GM12878 (cell line): ENCODE data around the gene CD38. TPM values are rescaled to one million over a fixed set of nuclear protein-coding genes. Genes with fewer than 3 reads are reported as not detected.

ENCODE experiments used
- ATAC-seq: fragments of 200-7000 bp; cut with Tn5 transposase; 3 replicates; pipeline ENCODE4 v1.9.1; 2020; ENCODE audit warnings: mild to moderate bottlenecking, moderate library complexity
- BruUV-seq: library from RNA; stranded (reverse); fragments of 400-500 nt; replicated peaks from 2 replicates; lab custom pipeline; 2021; lab: Mats Ljungman, UMichigan
- CTCF ChIA-PET: fragments of 300-600 bp; sonication (Branson Sonifier 250); formaldehyde crosslinking; extraction: SDS; loops from one replicate; lab custom pipeline; 2021; ENCODE audit warnings: inconsistent platforms; lab: Yijun Ruan, JAX
- POLR2A ChIA-PET: fragments of 350-600 bp; formaldehyde crosslinking; extraction: SDS; loops from one replicate; lab custom pipeline; 2021; ENCODE audit warnings: inconsistent platforms; lab: Charles Lee
- RAD21 ChIA-PET: fragments of 300-600 bp; sonication (Branson Sonifier 250); formaldehyde crosslinking; loops from one replicate; lab custom pipeline; 2023; ENCODE audit warnings: antibody characterized with exemption; ENCODE audit not compliant: unreplicated experiment; lab: Charles Lee
- SMC1A ChIA-PET: fragments of 300-600 bp; sonication (Branson Sonifier 250); formaldehyde crosslinking; loops from one replicate; lab custom pipeline; 2023; ENCODE audit not compliant: unreplicated experiment, uncharacterized antibody; lab: Charles Lee
- DNase-seq: peaks from one replicate; pipeline ENCODE4 v3.0.0-alpha.2; 2011; ENCODE audit warnings: low read depth, low spot score
- FAIRE-seq: peaks from 3 replicates; lab custom pipeline; 2011; peaks lifted over from hg19 to GRCh38; lab: Jason Lieb, UNC
- H2AFZ ChIP-seq: 2 replicates; pipeline ENCODE4 v1.6.0; 2011; ENCODE audit warnings: low read depth, low read length, control low read depth; ENCODE audit not compliant: control insufficient read depth
- H3K27ac ChIP-seq: 2 replicates; pipeline ENCODE4 v1.5.1; 2011; ENCODE audit warnings: control low read depth; ENCODE audit not compliant: control insufficient read depth, insufficient read depth
- H3K27me3 ChIP-seq, 2 experiments: replicated peaks in 1 of 2; 2 replicates each; pipeline versions ENCODE4 v1.6.0 to v1.6.1; 2011; ENCODE audit warnings: low read length in 1 of 2; ENCODE audit not compliant: control insufficient read depth in 2 of 2, insufficient read depth in 2 of 2
- H3K36me3 ChIP-seq, 2 experiments: 2 replicates each; pipeline ENCODE4 v1.5.1; 2011; ENCODE audit warnings: low read length in 1 of 2; ENCODE audit not compliant: control insufficient read depth in 2 of 2, insufficient read depth in 2 of 2
- H3K4me1 ChIP-seq: 2 replicates; pipeline ENCODE4 v1.6.1; 2011; ENCODE audit warnings: mild to moderate bottlenecking, low read length, moderate library complexity, mixed read lengths; ENCODE audit not compliant: control insufficient read depth, insufficient read depth
- H3K4me2 ChIP-seq: 2 replicates; pipeline ENCODE4 v1.6.0; 2011; ENCODE audit warnings: control low read depth; ENCODE audit not compliant: control insufficient read depth, insufficient read depth
- H3K4me3 ChIP-seq: fragments of 200-600 bp; sonication (generic); 2 replicates; pipeline ENCODE4 v1.5.1; 2016
- H3K79me2 ChIP-seq: 2 replicates; pipeline ENCODE4 v1.6.0; 2011; ENCODE audit warnings: low read length; ENCODE audit not compliant: control insufficient read depth, insufficient read depth
- H3K9ac ChIP-seq: 2 replicates; pipeline ENCODE4 v1.8.0; 2011; ENCODE audit warnings: low read length, control low read depth, mixed read lengths; ENCODE audit not compliant: control insufficient read depth, insufficient read depth
- H3K9me3 ChIP-seq: replicated peaks from 3 replicates; pipeline ENCODE4 v1.5.1; 2011; ENCODE audit warnings: mild to moderate bottlenecking, low read length; ENCODE audit not compliant: control insufficient read depth, insufficient read depth
- H4K20me1 ChIP-seq: 2 replicates; pipeline ENCODE4 v1.6.0; 2011; ENCODE audit not compliant: control insufficient read depth, insufficient read depth
- FOS ChIP-seq: IDR thresholded peaks from 3 replicates; pipeline ENCODE4 v1.6.1; 2011; ENCODE audit warnings: borderline replicate concordance; ENCODE audit not compliant: insufficient read length; ENCODE audit errors: extremely low read depth
- IKZF2 ChIP-seq, 2 experiments: fragments of 450-650 bp; IDR thresholded peaks; 2 replicates each; pipeline ENCODE4 v1.6.1; 2017; ENCODE audit warnings: mild to moderate bottlenecking in 2 of 2, moderate library complexity in 2 of 2
- IRF4 ChIP-seq: IDR thresholded peaks from 2 replicates; pipeline ENCODE4 v1.6.1; 2011; ENCODE audit warnings: low read depth, low read length
- WGBS: methylation state at CpG from one replicate; pipeline ENCODE4 v1.1.6; 2016; ENCODE audit warnings: low lambda C conversion rate; ENCODE audit not compliant: insufficient replicate concordance, insufficient coverage; ENCODE audit errors: missing lambda C conversion rate; 5-methylcytosine and 5-hydroxymethylcytosine counted together
- in situ Hi-C: fragments of 300-500 bp; cut with MboI; formaldehyde crosslinking; loops from 9 replicates; pipeline ENCODE4 v1.14.3; 2018; ENCODE audit warnings: mixed read lengths
- intact Hi-C: fragments of 100-400 bp; cut with micrococcal nuclease; formaldehyde crosslinking; loops from one replicate; pipeline ENCODE4 v1.14.2; 2022; ENCODE audit not compliant: unreplicated experiment
- polyA plus RNA-seq, 11 experiments: library from polyadenylated mRNA; depleted of rRNA in 4 of 11; unstranded in 6 of 11; stranded (reverse) in 5 of 11; fragments of >200 nt; fragmentation: Nextera tagmentation in 4 of 11; fragmentation: Illumina TruSeq in 1 of 11; extraction: Ambion mirVana in 4 of 11; extraction: Trizol in 1 of 11; gene quantifications; 1 replicate in 1 of 11; 2 replicates in 10 of 11; pipeline versions ENCODE4 v1.2.1 to v1.2.3, GENCODE V29; 2011 to 2016; ENCODE audit warnings: inconsistent platforms in 2 of 11, missing spikeins in 2 of 11, low read depth in 1 of 11
- total RNA-seq, 4 experiments: library from RNA; depleted of rRNA in 3 of 4; stranded (reverse); fragments of >200 nt in 3 of 4; fragmentation: Illumina TruSeq in 1 of 4; extraction: Trizol in 1 of 4; gene quantifications; 2 replicates each; pipeline versions ENCODE4 v1.2.1 to v1.2.3, GENCODE V29; 2013 to 2021
- TF ChIP-seq, protein P1 (sequence below): fragments of 450-650 bp; IDR thresholded peaks from 2 replicates; pipeline ENCODE4 v1.6.1; 2016; ENCODE audit warnings: mild to moderate bottlenecking, moderate library complexity, borderline replicate concordance
- TF ChIP-seq, protein P2 (sequence below): IDR thresholded peaks from 2 replicates; pipeline ENCODE4 v1.6.1; 2011; ENCODE audit warnings: mild to moderate bottlenecking, low read depth, low read length, moderate library complexity; ENCODE audit not compliant: insufficient replicate concordance

Gene CD38
- total and polyA plus RNA-seq, 10 of the 15 experiments (the other 5 are each of a cell fraction or from before 2014, with no cell fraction given): 3.5 to 39.8 (median 12.7) TPM

DNA sequence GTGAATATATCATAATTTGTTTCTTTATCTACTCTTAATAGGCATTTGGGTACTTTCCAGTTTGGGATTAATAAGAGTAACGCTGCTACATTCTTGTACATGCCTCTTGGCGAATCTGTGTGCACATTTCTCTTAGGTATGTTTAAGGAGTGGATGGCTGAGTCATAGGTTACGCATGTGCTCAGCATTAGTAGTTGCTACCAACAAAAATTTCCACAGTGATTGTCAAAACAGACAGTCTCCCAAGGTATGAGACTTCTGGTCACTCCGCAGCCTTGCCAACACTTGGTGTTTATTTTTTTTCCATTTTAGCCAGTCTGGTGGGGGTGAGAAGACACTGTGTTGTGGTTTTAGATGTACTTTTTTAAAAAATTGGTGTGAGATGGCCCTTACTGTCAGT is 115.8 kb downstream of the CD38 start:
- ChIA-PET POLR2A (interaction anchor here (0.6 kb wide), 1 partner anchor 155 kb away, joined by 3 read pairs; no protein-coding TSS in a partner anchor), RAD21 (interaction anchor here (0.8 kb wide), 1 partner anchor 11 kb away, joined by 3 read pairs; no protein-coding TSS in a partner anchor), SMC1A (interaction anchor here (4.0 kb wide), 1 partner anchor 11 kb away, joined by 26 read pairs; no protein-coding TSS in a partner anchor), CTCF (interaction anchor here (1.4 kb wide), 1 partner anchor 11 kb away, joined by 8 read pairs; no protein-coding TSS in a partner anchor)
- peaks cover 13% of the 10 kb centered on the region; the same call in 1 of the 2 replicates for H3K4me1 ChIP-seq
- no TSS peak for BruUV-seq
- H3K27me3 ChIP-seq: no peaks in the 10 kb centered on the region
- in situ Hi-C loops (no loop called here), intact Hi-C loops (no loop called here)
- no peak for FAIRE-seq
- ATAC-seq: no peak
- no peak overlapping the region for H3K9ac ChIP-seq
- H2AFZ ChIP-seq: no peak overlapping the region
- H3K4me2 ChIP-seq: no peak overlapping the region
- H3K79me2 ChIP-seq: no peaks in the 10 kb centered on the region
- H4K20me1 ChIP-seq: no peaks in the 10 kb centered on the region
- TF ChIP-seq, protein P1, sequence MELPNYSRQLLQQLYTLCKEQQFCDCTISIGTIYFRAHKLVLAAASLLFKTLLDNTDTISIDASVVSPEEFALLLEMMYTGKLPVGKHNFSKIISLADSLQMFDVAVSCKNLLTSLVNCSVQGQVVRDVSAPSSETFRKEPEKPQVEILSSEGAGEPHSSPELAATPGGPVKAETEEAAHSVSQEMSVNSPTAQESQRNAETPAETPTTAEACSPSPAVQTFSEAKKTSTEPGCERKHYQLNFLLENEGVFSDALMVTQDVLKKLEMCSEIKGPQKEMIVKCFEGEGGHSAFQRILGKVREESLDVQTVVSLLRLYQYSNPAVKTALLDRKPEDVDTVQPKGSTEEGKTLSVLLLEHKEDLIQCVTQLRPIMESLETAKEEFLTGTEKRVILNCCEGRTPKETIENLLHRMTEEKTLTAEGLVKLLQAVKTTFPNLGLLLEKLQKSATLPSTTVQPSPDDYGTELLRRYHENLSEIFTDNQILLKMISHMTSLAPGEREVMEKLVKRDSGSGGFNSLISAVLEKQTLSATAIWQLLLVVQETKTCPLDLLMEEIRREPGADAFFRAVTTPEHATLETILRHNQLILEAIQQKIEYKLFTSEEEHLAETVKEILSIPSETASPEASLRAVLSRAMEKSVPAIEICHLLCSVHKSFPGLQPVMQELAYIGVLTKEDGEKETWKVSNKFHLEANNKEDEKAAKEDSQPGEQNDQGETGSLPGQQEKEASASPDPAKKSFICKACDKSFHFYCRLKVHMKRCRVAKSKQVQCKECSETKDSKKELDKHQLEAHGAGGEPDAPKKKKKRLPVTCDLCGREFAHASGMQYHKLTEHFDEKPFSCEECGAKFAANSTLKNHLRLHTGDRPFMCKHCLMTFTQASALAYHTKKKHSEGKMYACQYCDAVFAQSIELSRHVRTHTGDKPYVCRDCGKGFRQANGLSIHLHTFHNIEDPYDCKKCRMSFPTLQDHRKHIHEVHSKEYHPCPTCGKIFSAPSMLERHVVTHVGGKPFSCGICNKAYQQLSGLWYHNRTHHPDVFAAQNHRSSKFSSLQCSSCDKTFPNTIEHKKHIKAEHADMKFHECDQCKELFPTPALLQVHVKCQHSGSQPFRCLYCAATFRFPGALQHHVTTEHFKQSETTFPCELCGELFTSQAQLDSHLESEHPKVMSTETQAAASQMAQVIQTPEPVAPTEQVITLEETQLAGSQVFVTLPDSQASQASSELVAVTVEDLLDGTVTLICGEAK: no peak
- TF ChIP-seq FOS (no peak), IRF4 (no peak), IKZF2 (IDR thresholded peaks at IDR 0.05) (no peak)
- TF ChIP-seq, protein P2, sequence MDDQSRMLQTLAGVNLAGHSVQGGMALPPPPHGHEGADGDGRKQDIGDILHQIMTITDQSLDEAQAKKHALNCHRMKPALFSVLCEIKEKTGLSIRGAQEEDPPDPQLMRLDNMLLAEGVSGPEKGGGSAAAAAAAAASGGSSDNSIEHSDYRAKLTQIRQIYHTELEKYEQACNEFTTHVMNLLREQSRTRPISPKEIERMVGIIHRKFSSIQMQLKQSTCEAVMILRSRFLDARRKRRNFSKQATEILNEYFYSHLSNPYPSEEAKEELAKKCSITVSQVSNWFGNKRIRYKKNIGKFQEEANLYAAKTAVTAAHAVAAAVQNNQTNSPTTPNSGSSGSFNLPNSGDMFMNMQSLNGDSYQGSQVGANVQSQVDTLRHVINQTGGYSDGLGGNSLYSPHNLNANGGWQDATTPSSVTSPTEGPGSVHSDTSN: no peak
- no peaks in the 10 kb centered on the region for H3K36me3 ChIP-seq
- no peak overlapping the region for H3K4me3 ChIP-seq
- no peak for DNase-seq
- no peak overlapping the region for H3K27ac ChIP-seq
- peaks cover 2% of the 10 kb centered on the region; the same call in 1 of the 3 replicates for H3K9me3 ChIP-seq
- WGBS: 56% methylated on average over 4 of the region's 4 CpGs
